Measurements from ENCODE around the gene CHST3.
"Not testable (repeated sequence)": the region's sequence is repeated elsewhere in the genome, so short reads cannot be mapped to it uniquely, and the experiment has no call there.

Gene CHST3

DNA sequence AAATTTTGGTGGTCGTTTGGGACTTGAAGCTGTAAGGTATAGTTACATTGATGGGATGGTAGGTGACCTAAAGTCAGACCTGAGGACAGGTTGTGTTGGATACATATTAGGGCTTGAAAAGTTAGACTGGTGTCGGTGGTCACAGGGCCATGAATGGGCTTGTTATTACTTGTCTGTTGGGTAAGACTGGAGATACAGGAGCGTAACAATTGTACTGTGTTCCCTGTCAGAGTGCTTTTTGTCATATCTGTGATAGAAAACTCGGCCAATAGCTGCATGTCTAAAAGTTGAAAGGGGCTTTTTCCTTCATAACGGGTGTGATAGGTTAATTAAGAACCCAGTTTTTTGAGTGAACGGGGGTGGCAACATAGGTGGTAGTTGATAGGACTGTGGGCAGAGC, 13.5 kb upstream of the CHST3 start:
- ATAC-seq, result no peak

DNA sequence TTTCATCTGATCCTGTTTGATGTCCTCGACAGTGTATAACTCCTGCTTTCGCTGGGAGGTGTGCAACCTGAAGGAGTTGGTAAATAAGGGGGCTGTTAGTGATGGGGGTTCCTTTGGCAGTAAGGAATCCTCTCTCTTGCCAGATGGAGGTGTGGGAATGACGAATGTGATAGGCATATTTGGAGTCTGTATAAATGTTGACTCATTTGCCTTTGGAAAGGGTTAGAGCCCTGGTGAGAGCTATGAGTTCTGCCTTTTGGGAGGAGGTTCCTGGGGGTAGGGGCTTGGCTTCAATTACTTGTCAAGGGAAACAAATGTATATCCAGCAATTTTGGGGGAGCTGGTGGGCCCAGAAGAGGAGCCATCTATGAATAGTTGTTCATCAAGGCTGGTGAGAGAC, 11.4 kb upstream of the CHST3 start:
- no peak for ATAC-seq

DNA sequence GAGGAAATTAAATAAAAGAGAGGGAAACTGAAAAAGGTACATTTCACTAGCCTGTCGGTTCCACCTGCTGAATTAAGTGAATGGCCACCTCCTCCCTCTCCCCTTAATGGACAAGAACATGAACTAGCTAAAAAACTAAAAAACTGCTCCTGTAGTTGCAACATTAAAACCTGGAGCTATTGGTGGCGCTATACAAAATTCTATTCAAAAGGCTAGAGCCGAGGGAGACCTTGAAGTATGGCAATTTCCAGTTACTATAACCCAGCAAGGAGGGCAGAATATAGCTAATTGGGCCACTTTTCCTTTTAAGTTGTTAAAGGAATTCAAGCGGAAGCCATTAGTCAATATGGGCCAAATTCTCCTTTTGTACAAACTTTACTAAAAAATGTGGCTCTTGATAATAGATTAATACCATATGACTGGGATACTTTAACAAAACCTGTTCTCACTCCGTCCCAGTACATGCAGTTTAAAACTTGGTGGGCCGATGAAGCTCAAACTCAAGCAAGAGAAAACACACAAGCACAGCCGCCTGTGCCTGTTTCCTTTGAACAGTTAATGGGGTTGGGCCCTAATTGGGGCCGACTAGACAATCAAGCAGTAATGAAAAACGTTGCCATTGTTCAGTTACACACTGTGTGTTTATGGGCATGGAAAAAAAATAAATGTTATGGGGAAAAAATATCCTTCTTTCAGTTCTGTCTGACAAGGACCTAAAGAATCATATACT, 6.5 kb upstream of the CHST3 start:
- no peak for ATAC-seq

DNA sequence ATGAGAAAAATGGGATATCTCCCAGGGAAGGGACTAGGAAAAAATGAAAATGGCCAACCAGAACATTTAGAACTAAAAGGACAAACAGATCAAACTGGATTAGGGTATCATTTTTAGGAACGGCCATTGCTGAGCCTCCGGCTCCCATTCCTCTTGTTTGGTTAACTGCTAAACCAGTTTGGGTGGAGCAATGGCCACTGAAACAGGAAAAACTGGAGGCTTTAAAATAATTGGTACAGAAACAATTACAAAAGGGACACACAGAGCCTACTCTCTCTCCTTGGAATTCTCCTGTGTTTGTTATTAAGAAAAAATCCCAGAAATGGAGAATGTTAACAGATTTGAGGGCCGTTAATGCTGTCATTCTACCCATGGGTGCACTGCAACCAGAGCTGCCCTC, 4.7 kb upstream of the CHST3 start:
- no peak for ATAC-seq

DNA sequence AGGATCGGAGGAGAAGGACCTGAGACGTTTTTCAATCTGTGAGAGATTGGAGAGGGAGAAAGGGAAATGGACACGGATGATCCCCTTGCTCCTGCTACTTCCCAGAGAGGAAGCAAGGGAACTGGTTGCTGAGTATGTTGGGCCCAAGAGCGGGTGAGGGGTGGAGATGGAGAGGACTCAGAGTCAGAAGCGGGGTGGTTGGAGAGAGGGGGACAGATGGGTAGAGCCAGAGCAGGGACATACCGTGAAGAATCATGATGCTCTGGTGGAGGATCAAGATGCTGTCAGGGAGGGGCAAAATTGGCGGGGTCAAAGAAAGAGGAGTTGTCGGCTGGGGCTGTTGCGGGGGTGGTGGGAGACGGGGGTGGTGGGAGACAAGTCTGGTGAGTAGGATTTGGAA, 2.4 kb upstream of the CHST3 start:
- ATAC-seq, result no peak

DNA sequence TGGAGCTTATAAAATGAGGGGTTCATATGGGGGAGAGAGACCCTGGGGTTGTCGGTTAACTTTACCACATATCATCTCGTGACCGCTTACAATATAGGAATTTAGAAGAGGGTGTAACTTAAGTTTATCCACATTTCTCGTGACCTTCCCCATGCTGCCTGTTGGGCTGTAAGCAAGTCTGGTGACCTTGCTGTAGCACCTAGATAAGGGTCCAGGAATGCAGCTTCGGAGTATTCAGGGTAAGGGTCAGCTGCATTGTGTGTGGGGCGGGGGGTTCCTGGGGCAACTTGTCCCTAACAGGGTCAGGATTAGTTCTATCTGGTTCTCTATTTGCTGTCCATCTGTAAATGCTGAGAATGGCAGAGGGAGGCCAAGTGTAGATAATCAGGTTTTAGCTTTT, 1.3 kb upstream of the CHST3 start:
- no peak for ATAC-seq

DNA sequence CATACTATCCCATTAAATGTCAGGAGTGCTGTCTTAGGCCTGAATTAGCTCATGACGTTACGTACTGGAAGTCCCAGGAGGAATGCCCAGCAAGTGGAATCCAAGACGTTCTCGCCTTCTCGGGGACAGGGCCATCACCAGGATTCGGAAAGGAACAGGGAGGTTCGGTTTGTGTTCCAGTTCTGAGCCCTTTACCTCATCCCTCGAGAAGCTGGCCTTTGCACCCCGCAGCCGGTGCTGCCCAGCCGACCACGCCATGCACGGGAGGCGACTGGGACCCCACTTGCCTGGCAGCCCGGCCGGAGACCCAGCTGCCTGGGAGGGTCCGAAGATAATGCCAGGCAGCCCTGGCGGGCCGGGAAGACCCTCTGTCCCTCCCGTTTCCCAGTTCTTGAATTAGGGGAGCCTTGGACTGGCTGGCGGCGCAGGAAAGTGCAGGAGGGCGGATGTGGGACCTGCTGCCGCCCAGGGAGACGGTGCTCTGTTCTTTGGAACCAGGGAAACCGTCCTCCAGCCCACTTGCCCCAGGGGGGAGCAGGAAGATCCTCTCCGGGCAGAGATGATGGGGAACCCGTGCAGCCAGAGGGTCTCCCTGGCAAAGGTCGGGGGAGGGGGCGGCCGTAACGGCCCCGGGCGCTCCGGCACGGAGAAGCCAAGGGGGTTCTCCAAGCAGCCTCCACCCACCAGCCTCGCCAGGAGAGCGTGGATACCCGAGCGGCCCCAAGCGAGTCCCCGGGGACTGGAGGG, 671 bp upstream of the CHST3 start:
- no peak for ATAC-seq

DNA sequence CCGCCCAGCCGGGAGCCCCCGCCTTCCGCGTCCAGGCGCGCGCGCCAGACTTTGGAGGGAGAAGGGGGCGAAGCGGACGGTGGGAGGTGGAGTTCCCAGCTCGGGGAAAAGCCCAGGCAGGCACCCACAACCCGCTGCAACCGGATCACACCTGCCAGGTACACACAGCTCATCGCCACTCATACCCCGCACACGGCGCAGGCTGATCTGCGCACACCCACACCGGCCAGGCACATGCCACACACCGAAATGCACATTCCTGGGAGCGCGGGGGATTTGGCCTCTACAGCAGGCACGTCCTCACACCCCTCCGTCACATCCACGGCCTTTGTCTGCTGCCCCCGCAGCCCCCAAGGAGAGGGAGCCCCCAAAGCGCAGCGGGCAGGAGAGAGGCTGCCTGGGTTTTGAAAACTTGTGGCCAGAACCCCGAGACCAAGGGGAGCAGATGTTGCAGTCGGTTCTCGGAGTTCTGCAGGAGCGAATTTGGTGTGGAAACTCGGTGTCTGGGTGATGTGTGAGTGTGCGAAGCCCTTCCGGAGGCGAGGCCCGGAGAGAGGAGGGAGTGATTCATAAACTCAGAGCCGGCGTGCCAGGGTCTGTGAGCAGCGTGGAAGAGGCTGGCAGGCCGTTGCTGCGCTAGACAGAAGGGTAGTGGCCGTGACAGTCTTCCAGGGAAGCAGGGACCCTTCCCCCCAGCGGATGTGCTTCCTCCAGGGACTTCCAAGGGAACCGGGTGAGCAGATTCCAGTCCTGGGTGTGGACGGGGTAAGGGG, 734 bp downstream of the CHST3 start:
- peak; percentile 84 to 86 for ATAC-seq

DNA sequence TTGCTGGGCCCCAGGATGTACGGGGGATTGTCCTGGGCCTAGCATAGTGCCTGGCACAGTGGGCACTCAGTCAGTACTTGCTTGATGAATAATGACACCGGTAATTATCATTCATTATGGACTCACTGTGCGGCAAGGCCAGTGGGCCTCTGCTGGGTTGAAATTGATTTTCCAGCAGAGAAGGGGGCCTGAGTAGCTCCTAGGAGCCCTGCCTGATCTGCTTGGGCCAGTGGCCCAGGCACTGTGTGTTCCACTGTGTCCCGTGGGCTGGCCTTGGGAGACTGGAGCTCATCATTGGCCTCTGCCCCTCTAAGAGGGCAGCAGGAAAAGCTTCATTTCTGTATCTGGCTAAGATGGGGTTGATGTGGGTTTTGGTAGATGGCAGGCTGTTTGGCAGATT, 1.4 kb downstream of the CHST3 start:
- ATAC-seq, result no peak

DNA sequence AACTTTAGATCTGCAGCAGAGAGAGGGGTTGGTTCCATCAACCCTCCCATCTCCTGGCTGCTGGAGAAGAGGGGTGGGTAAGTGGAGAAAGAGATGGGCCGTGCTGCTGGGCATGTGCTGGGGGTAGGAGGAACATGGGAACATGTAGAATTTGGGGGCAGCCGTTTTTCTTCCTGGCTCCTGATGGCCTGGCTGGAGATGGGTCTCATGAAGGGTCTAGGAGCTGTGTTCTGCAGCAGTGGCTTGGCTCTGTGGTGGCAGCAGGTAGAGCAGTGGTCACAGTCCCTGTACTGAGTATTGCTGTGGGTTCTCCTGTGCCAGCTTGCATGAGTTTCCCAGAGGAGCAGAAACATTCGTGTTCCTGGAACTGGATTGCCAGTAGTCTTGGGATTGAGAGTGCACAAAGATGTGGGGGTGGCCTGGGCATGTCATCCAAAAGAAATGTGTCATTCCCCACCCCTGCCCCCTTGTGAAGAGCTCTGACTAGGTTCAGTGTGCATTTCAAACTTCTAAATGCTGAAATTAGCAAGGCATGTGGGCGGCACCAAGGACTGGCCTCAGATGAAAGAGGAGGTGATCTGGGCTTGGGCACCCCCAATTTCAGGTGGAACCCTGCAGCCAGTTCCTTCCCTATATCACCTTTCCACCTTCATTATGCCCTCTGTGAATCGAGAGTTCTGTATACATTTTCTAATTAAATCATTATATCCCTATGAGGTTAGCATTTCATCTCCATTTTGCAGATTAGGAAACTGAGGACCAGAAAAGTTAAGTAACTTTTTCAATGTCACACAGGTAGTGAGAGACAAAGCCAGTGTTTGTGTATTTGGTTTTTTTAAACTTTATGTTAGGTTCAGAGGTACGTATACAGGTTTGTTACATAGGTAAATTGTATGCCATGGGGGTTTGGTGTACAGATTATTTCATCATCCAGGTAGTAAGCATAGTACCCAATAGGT, 2.1 kb downstream of the CHST3 start:
- ATAC-seq, result no peak

DNA sequence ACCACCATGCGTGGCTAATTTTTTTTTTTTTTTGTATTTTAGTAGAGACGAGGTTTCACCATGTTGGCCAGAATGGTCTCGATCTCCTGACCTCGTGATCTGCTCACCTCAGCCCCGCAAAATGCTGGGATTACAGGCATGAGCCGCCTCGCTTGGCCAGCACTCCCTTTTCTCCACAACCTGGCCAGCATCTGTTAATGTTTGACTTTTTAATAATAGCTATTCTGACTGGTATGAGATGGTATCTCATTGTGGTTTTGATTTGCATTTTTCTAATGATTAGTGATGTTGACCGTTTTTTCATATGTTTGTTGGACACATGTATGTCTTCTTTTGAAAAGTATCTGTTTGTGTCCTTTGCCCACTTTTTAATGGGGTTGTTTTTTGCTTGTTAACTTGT, 3.8 kb downstream of the CHST3 start:
- ATAC-seq, result not testable (repeated sequence)

DNA sequence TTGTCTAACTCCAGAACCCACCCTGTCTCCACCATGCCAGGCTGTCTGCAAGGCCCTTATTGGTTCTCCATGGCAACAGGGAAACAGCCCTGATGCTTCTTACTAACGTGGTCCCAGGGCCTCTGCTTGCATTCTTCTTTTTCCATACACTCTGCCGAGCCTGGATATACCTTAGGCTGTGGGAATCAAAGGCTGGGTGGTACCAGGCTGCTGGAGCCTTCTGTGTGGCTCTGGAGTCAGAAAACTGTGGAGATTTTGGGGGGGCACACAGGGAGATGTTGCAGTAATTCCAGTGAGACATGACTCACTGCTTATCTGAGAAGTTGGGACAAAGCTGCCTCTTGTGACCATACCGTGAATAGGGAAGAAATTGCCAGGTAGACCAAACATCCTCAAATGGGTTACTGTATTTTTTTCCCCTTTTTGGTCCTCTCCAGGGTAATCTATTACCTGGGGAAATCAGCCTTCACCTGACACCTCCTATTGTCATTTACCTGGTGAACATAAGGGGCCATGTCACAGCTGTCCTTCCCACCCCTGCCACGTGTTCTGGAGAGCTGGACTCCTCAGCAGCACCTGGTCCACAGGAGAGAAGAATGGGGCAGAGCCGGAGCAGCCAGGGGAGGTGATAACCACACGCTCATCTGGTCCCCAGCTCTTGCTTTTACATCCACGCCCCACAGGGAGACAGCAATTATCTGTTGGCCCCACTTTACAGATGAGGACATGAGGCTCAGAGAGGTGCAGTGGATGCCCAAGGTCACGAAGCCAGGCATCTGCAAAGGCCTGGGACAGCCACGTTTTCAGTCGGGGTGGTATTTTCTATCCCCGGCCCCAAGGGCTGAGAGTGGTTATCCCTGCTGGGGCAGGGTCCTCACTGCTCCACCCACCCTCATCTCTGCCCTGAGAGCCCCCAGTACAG, 4.6 kb downstream of the CHST3 start:
- no peak for ATAC-seq

DNA sequence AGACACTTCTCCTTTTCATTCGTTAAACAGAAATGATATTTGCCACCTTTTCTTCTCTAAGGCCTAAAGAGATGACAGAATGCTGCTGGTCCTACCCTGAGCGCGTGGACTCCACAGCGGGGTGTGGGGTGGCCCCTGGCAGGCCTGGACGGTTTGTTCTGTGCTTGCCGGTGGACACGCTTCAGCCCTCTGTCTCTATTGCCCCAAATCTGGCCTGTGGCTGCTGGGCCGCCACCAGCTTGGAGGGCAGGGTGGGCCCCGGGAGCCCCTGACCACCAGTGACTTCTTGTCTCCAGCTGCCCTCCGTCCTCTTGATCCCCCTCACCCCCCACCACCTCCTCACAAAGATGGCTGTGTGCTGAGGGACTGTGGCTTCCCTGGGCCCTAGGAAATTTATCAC, 5.7 kb downstream of the CHST3 start:
- ATAC-seq, result no peak

DNA sequence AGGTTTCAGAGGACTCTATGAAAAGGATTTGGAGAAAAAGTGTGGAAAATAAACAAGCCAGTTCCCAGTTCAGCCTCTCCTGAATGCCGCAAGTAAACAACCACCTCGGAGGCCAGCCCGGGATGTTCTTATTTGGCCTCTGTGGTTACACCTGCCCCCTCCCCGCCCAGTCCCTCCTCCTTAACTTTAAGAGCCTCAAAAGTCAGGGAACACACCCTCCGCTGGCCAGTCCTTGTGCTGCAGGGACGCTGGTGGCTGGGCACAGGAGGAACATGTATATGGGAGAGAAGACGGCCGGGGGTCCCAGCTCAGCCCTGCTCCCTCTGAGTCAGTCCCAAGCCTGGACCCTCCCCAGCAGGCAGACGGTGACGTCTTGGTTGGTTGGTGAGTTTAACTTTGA, 6.1 kb downstream of the CHST3 start:
- no peak for ATAC-seq

DNA sequence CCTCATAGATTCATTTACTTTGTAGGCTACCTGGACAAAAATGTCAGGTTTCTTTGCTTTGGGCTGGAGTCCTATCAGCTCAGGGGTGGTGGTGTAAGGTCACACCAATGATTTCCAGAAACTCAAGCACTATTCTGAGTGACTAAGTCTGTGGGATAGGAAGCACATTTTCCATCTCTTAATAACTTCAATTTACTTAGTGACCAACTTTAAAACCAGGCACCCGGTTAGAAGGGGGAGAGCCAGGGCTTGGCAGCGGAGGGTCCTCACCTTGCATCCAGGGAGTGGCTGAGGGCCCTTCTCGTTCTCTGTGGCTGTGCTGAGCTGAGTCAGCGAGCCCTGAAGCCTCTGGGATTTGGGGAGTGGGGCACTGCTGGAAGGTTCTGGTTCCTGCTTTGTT, 6.7 kb downstream of the CHST3 start:
- ATAC-seq, result no peak

DNA sequence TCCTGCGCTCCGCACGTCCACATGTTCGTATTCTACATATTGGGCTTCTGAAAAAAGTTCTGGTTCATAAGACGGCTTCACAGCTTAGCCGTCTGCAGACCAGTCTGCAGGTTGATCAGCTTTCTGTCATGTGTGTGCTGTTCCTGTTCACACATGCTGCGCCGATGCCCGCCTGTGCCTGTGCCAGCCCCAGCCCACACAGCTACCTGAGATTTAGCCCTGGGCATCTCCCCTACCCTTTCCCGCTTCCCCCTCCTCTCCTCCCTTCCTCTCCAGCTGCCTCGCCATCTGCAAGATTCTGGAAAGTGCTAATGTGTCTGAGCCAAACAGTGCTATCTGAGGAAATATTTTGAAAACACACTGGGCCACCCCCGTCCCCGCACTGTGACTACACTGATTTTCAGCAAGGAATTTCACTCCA, 7.1 kb downstream of the CHST3 start:
- no peak for ATAC-seq

DNA sequence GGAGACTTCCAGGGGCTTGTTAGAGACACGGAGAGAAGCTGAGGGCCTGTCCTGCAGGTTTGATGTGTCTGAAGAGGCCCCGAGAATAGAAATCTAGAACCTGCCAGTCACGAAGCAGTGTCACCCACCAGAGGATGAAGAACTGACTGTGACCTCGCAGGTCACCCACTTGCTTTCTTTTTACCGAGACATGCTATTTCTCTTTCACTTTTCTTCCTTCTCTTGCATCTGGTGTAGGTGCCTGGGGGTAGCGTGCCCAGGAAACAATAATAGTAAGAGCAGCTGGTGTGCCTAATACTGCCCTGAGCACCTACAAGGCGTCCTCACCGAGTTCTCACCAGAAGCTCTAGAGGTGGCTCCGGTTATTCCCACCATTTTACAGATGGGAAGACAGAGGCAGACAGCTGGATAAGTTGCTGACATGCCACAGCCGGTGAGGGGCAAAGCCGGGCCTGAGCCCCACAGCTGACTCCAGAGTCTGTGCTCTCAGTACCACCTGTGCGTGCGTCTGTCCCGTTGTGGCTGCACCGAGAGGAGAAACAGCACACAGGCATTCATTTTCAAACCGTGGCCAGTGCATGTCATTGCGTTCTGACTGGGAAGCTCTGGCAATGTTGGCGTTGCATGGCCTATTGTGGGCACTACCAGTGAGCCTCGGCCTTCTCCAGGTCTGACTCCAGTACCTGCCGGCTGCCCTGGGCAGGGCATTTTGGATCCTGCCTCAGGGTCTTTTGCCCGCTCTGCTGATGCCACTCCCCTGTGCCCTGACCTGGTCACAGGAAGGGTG, 7.8 kb downstream of the CHST3 start:
- peak; percentile 10 to 26 for ATAC-seq

DNA sequence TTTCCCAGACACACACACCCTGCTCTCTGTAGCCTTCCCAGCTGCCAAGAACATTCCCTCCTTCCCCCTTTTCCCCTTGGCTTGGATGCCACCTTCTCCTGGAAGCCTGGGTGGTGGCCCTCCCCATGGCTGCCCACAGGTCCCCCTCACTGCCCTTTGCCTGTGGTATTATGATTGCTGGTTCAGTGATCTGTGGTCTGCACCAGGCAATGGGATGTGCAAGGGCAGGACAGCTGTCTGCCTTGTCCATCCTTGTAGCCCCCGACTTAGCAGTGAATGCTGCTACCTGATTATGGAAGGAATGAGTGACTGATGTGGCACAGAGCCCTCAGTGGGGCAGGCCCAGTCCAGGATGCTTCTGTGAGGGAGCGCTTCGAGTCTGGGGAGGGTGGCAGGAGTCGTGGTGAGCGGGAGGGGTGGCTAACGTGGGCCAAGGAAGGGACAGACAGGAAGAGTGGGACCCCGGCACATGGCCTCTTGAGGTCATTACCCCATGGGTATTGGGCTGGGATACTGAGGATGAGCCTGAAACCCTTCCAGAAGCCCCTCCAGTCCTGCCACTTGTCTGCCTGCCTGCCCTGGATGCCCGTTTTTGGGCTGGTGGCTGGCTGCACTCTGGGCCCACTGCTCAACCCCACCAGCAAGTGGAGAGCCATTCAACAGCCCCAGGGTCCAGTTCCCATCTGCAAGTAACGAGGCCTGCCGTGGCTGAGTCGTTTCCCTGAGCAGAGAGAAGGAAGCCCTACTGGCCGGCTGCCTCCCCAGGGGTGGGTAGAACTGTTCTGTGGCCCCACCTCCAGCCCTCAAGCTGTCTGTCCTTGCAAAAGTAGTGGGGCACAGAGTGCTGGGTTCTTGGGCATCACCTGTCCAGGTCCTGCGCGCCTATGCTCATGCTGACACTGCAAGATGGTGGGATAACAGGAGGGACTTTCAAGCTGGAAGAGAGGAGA, 8.8 kb downstream of the CHST3 start:
- no peak for ATAC-seq

DNA sequence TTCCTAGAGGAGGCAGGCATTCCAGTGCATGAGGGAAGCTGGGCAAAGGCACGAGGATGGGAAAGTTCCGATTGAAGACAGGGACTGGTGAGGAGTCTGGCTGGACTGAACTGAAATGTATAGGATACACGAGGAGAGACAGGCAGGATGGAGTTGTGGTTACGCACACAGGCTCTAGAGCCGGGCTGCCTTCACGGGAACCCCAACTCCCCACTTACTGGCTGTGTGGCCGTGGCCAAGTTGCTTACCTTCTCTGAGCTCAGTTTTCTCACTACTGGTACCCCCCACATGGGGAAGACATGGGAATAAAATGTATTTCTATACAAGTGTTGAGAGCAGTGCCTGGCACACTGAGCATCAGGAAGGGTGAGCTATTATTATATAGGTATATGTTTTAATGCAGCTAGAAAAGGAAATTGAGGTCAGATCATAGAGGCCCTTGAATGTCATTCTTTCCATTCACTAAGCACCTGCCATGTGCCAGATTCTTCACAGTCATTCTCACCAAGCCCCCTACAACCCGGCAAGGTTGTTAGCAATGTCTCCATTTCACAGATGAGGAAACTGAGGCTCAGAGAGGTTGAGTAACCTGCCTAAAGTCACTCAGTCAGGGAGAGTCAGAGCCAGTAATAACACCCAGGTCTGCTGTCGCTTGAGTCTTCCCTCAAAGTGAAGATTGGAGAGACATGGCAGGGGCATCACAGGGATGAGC, 9.7 kb downstream of the CHST3 start:
- peak; percentile 25 to 42 for ATAC-seq
